Measurements from ENCODE around the gene DLAT.
"Not testable (repeated sequence)": the region's sequence is repeated elsewhere in the genome, so short reads cannot be mapped to it uniquely, and the experiment has no call there.

The DLAT gene

GRCh38 chr11:112024773-112025678 is at the start of gene DLAT:
Gene DLAT (plus strand): TSS chr11:112025408. CDS start chr11:112025473, 65 bp downstream.
- DNase-seq = peak; percentile 70 to 85

DNA sequence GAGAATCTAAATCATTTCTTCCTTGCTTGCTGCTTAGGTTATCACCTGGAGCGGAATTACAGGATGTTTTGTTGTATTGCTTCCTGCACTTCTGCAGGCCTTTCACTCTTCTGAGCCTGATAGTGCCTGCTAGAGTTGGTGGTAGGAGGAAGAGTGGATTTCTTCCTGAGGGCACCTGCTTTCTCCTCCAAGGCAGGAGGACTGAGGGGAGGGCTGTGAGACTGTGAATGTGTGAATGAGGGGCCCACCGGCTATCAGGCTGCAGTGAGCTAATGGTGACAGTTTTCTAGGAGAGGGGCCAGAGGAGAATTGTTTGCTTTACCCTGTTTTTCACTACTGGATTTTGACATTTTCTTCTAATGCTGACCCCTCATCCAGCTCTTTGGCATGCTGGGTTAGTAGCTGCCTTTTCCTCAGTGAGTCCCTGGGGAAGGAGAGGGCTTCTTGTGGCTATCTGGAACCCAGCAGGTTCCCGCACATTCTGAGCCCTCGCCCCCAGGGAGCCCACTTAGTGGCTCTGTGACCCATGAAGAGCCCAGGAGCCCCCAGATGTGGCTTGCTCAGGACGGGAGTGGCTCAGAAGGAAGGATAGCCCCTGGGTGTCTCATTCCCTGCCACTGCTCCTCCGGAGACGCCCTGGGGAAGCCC is 49.0 kb upstream of the DLAT start:
- DNase-seq = no peak

DNA sequence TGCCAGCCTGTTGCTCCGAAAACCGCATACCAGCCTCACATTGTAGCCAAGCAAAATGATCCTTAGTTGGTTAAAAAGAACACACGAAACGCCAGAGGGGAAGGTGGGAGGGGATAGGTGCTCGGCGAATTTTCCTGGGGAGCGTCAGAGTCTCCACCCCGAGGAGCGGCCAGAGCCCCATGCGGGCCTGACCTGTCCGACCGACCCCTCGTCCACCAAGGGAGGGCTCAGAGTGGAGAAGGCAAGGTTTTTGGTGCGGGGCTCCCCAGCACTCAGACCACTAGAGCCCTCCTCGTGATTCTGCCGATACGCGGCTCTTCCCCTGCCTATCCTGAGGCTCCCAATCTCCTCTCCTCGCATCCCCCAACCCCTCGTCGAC is 48.5 kb upstream of the DLAT start:
- peak in 1 of 2 donors; percentile 33 for DNase-seq

DNA sequence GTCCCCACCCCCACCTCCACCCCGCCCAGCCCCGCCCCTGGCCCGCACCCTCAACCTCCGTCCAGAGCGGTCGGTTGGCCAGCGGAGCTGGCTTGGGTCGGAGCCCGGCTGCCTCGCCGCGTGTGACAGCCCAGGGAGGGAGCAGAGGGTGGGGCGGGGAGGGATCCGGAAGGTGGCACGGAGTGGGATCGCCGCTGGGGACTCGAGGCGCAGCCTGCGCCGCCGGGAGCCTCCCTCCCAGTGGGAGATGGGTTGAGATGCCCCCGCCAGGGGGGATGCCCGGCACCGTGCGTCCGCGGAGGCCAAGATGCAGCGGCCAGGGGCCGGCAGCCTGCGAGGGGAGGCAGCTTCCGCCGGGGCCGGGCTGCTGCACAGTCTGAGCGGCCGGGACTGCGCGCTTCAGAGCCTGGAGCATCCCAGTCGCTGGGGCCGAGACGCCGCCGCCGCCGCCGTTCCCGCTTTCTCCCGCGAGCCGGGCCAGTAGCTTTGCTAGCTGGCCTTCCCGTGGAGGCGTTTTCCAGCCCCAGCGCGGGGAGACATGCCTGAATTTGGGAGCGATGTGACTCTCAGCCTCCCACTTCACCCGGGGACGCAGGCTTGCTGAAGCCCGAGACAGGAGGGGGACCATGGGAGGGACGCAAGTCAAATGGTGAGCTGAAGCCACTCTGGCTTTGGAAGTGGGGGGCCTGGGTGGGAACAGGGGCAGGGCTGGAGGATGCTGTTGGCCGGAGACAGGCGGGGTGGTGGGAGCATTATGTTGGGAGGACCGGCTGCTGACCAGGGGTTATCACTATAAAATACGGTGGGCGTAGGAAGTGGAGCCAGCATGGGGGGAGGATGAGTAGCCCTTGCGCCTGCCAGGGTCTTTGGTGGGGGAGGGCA is 47.8 kb upstream of the DLAT start:
- DNase-seq = peak; percentile 40 to 71

GRCh38 chr11:111978028-111978771 is 47.0 kb upstream of the DLAT start:
- peak; percentile 76 to 95 for DNase-seq

DNA sequence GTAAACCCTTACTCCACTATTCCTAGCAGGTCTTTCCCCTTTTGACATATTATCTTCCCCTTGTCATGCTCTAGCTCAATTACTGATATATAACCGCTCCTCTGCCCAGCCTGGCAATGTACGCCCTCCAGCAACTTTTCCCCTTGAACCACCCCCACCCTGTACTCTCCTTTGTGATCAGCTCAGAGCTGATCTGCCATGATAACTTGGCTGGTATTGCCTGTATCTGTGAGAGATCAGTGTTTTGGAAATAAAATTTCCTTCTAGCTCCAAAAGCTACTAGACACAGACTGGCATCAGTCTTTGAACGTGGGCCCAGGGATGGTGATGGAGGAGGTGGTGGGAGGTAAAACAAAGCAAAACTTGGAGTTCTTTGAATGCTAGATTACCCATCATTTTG is 45.1 kb upstream of the DLAT start:
- DNase-seq = no peak

DNA sequence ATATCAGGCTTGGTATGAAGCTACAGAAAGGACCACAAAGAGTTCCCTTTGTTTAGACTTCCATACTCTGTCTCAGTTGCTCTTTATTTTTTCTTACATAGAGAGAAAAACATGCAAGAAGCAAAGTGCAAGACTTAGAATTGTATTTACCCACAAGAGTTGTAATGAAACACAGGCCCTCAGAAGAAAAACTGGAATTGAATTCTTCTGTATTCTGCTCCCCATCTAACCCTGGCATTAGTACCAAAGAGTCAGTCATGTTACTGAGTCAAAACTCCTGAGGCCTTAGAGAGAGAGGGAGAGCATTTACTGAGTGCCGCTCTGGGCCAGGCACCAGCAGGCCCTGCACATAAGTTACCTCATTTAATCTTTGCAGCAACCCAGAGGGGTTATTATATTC is 43.9 kb upstream of the DLAT start:
- DNase-seq = peak in 1 of 2 donors; percentile 24

DNA sequence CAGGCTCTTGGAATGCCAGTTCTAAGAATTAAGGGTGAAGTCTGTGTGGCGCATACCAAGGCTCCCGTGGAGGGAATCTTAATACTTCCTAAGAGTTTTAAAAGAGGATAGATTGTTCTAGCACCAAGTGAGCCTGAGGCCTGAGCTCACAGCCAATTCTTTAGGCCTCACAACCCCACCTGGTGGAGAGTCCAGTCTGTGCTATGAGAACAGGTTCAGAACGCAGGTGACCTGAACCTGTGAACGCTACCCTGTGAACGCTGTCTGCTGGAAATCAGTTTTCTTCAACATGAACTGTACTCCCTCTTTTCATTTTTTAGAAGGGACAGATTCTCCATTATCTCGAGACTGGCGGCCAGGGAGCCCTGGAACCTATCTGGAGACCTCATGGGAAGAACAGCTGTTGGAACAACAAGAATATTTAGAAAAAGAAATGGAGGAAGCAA is 43.2 kb upstream of the DLAT start:
- DNase-seq = peak in 1 of 2 donors; percentile 46

- no peak for DNase-seq
These were observed 42.5 kb upstream of the DLAT start for GRCh38 chr11:111982541-111983186.

DNA sequence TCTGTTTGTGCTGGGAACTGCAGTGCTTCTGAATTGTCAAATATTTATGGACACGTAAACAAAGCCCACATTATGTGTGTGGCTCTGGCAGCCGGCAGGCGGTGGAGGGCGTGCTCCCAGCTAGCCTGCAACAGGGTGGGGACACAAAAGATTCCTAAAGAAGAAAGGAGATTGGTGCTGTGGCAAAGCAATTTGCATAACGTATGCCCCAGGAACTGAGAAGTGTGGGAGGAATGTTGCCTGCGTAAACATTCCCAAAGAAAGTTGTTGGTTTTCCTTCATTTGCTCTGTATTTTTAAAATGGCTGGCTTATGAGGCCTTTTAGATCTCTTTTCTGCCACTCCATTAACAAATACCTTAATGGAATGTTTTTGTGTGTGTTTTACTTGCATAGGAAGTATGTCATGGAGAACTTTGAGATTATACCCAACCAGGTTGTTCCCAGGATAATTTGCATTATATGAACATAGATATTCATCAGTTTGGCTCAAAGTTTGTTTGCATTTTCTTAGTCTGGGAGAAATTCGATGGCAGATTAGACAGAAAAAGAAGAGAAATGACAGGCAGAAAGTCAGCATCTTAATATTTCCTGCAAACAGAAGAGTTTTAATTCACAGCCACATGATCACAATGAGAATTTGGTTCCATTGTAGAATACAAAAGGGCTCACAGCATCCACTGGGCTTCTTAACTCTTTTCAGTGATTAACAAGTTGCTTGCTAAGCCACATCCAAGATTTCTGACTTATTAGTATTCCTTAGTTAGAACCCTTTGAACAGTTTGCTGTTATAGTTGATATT is 41.8 kb upstream of the DLAT start:
- peak; percentile 61 to 74 for DNase-seq

GRCh38 chr11:111986589-111986988 is 38.6 kb upstream of the DLAT start:
- DNase-seq = no peak

- DNase-seq = no peak
These were observed 34.8 kb upstream of the DLAT start for GRCh38 chr11:111990381-111990780.

DNA sequence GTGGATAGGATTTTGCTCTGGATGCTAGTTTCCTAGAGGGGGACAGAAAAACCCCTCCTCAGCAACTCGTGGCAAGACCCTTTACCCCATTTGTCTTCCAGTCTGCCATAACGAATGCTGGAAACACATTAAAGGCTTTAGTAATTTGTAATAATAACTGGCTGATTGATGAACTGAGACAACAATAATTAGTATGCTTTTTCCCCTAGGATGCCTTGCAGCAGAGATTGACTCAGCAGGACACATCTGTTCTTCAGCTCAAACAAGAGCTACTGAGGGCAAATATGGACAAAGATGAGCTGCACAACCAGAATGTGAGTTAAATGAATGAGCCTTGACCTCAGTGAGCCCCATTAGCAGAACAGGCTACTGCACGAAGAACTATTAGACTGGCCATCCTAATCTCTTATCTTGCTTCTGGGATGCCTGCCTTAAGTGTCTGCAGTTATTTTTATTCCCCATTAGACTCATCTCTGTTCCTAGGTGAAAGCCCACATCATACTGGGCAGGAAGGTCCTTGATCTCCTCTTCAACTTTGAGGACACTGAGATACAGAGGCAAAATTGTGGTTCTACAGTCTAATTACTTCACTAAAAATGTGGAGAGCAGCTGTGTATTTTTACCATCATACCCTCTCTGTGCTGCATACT is 32.9 kb upstream of the DLAT start:
- DNase-seq = no peak

- DNase-seq = no peak
These were observed 29.1 kb upstream of the DLAT start for GRCh38 chr11:111996129-111996528.

DNA sequence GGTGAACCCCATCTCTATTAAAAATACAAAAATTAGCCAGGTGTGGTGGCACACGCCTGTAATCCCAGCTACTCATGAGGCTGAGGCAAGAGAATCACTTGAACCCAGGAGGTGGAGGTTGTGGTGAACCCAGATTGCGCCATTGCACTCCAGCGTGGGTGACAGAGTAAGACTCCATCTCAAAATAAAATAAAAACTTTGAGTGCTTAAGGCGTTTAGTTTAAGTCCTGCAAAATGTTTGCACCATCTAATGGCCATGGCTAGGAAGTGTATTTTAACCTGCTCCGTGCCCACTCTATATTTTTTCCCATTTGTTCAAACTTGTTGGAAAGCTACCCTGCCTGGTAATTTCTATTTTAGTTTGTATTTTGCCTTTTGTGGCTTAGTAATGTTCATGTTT is 28.5 kb upstream of the DLAT start:
- DNase-seq = not testable (repeated sequence)

DNA sequence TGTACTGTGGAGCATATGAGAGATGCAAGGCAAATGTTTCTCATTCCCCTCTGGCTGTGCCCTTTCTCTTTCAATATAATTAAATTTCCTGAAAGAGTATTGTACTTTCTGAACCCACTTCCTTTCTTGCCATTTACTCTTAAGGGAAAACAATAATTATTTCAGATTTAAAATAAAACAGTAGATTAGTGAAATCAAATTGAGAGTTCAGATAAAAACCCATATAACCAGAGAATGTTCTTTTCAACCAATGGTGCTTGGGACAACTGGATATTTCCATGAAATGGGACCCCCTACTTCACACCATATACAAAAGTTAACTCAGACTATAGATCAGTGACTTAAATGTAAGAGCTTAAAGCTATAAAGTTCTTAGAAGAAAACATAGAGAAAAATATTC is 26.1 kb upstream of the DLAT start:
- DNase-seq = no peak

- DNase-seq = no peak
These were observed 24.5 kb upstream of the DLAT start for GRCh38 chr11:112000703-112001102.

DNA sequence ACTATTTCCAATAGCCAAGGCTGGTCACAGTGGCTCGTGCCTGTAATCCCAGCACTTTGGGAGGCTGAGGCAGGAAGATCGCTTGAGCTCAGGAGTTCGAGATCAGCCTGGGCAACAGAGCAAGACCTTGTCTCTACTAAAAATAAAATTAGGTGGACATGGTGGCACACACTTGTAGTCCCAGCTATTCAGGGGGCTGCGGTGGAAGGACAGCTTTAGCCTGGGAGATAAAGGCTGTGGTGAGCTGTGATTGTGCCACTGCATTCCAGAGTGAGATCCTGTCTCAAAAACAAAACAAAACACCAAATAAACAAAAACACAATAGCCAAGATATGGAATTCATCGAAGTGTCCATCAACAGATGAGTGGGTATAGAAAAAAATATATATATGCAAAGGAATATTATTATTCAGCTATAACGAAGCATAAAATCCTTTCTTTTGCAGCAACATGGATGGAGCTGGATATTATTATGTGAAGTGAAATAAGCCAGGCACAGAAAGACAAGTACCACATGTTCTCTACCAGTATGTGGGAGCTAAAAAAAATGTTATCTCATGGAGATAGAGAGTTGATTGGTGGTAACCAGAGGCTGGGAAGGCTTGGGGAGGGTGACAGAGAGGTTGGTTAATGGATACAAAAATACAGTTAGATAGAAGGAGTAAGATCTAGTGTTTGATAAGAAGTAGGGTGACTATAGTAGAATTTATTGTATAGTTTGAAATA is 22.6 kb upstream of the DLAT start:
- DNase-seq = no peak

- no peak for DNase-seq
These were observed 20.8 kb upstream of the DLAT start for GRCh38 chr11:112004389-112004788.

All from hippocampal formation (tissue), 2 donors.